Stimulated activated CD4-positive, alpha-beta T cell treated with anti-CD3 and anti-CD28 coated beads, Interleukin-12 subunit alpha, Interleukin-12 subunit beta, amount 100 ng/mL, for 4 hours (primary cell): Measurements from ENCODE around the gene CD151.

Experiments used
- DNase-seq: peaks from one replicate; pipeline ENCODE4 v3.0.0-alpha.2; 2020

Gene CD151

DNA sequence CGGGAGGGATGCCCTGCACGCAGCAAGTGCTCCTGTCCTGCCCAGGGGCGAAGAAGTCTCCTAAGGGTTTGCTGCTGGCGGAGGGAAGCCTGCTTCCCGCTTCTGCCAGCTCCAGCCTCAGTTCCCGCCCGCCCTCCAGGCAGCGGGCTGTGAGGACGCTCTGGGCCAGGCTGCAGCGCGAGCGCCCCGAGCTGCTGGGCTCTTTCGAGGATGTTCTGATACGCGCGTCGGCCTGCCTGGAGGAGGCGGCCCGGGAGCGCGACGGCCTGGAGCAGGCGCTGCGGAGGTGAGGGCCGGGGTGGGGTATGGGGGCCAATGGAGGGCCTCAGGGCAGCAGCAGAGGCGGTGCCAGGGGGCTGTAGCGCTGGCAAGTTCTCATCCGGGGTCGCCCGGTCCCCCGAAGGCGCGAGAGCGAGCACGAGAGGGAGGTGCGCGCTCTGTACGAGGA lies 2.9 kb upstream of the CD151 start:
- DNase-seq, result no peak

- DNase-seq, result peak; percentile 52
Observed at GRCh38 chr11:830295-831117, 2.2 kb upstream of the CD151 start.

DNA sequence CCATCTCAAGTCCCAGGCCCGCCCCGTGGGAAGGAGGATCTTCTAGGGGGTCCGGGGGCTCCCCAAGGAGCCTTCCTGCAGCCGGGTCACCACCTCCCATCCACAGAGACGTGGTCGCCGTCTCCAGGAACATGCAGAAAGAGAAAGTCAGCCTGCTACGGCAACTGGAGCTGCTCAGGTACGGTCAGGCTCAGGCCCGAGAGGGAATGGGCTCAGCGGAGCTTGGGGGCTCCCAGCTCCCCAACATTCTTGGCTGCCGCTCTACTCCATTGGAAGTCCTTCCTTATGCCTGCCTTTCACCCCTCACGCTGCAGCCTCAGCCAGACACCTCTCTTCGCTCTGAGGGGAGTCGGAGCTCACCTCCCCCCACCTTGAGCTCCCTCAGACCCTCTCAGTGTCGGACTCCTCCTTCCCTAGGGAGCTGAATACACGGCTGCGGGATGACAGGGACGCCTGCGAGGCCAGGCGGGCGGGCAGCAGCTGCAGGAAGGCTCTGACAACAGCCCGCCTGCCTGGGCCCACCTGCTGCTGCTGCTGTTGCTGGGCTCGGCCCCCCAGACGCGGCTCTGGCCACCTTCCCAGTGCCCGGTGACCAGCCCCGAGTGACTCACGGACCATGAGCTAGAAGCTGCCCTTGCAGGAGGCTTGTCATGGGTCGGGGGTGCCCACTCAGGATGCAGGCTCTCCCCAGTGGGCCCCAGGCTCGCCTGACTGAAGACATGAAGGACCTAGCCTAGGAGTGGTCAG lies 1.5 kb upstream of the CD151 start:
- no peak for DNase-seq

DNA sequence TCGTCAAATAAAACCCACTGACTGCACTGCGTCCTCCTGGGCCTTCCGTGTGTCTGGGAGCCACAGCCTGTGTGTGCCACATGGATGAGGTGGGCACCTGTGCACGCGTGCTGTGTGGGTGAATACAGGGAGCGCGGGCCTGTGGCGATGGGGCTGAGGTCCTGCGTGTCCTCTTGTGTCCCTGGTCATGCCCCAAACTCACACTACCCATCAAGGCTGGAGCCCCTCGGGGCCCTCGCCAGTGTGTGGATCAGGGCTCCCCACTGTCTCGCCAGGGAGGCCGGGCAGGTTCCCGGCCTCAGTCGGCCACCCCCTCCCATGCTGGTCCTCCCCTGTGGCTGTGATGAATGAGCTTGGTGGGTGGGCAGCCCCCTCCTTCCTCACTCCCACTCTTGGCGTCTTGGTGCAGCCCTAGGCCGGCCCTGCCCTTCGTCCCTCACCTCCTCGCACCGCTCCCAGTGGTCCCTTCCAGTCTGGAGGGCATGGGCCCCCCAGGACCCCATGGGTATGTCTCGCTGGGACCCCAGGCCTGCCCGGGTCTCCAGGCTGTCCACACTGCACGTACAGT lies 707 bp upstream of the CD151 start:
- no peak for DNase-seq

DNA sequence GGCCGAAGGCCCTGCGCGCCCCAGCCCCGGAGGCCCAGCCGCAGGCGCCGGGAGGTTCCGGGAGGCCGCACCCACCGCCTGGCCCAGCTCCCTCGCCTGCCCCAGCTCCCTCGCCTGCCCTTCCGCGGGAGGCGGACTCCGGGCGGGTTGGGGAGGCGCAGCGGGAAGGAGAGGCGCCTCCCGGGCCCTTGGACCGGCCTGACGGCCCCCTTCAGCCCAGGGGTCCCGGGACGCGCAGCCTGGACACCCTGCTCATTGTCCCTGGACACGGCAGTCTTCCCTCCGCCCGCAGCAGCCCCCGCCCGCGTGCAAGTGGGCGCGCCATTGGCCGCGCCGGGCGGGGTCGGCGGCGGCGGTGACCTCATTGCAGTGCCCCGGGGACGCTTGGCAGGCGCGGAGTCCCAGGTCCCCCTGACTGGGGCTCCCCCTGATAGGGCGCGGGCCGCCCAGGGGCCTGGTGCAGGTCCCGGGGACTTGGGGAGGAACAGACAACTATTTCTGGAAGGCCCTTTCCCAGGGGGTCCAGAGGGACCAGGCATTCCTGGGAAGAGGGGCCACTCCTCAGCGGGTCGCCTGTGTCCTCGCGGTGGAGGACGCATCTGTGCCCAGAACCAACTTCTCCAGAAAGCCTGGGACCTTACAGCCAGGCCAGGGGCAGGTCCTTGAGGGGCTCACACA lies 501 bp downstream of the CD151 start:
- no peak for DNase-seq

DNA sequence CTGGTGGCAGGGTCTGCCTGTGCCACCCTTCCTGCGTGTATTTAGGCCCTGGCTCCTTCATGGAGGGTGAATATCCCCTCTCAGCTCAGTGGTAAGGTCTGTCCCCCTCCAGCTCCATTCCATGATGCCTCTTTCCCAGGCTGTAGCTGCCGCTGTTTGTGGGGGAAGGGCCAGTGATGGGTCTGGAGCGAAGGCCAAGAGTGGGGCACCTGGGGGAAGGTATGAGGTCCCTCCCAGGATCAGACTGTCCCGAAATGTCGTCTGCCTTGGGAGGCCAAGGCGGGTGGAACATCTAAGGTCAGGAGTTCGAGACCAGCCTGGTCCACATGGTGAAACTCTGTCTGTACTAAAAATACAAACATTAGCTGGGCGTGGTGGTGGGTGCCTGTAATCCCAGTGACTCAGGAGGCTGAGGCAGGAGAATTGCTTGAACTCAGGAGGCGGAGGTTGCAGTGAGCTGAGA lies 1.1 kb downstream of the CD151 start:
- DNase-seq, result no peak

DNA sequence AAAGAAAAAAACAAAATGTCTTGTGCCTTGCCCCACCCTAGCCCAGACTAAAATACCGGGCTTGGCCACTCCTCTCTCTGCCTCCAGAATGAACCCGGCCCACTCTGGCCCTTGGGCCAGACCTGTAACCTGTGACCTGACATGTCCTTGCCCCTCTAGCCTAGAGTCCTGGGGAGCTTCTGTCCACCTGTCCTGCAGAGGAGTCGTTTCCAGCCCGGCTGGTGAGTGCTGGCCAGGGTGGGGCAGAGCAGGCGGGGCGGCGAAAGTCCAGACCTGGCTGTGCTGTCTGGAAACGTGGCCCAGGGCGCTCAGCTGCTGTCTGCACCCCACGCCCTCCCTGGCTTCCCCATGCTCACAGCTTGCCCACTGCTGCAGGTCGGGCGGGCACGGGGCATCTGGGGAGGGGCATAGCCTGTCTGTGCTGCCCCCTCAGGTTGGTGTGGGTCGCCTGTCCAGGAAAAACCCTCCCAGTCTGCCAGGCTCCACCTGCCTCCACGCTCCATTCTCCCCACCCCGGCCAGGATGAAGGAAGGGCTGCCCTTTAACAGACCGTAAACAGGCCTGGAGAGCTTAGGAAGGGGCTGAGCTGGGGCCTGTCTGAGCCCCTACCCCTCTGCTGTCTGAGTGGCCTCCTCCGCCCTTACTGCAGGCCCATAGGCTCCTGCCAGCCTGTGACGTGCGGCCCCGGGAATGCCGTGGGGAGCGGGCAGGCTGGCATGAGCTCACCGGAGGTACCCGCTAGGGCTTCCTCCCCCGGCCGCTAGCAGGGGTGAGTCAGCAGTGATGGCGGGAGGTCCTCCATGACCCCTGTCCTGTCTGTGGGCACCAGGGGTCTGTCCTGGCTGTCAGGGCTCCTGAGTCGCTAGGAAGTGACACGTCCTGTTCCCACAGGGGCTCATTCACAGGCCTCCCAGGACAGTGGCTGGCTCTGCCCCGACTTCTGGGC lies 1.9 kb downstream of the CD151 start:
- DNase-seq, result no peak

DNA sequence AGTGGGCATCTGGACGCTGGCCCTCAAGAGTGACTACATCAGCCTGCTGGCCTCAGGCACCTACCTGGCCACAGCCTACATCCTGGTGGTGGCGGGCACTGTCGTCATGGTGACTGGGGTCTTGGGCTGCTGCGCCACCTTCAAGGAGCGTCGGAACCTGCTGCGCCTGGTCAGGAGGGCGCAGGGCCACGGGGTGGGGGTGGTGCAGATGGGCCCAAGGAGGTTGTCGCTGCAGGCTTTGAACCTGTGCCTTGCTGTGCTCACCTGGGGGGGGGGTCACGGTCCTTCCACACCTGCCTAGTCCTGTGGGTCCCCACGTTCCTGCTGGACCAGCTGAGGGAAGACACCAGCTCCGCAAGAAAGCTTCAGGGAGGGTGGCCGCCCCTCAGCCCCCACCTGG lies 3.5 kb downstream of the CD151 start:
- DNase-seq, result no peak

- no peak for DNase-seq
Observed at GRCh38 chr11:836700-837099, 3.9 kb downstream of the CD151 start.

DNA sequence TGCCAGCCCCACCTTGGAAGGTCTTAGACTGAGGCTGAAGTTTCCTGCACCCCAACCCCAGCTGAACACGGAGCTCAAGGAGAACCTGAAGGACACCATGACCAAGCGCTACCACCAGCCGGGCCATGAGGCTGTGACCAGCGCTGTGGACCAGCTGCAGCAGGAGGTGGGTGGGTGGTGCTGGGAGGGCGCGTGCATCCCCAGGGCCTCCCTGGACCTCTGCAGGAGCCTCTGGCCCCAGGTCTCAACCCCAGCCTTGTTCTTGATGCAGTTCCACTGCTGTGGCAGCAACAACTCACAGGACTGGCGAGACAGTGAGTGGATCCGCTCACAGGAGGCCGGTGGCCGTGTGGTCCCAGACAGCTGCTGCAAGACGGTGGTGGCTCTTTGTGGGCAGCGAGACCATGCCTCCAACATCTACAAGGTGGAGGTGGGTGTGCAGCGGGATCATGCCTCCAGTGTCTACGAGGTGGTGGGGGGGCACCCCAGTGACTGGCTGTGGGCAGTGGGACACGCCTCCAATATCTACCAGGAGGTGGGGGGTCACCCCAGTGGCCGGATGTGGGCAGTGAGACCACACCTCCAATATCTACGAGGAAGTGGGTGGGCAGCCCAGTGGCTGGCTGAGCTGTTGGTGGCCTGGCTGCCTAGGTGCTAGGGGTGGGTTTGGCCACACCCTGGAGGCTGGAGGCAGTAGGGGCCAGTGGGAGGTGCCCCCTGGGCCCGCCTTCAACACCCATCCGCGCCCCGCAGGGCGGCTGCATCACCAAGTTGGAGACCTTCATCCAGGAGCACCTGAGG lies 4.6 kb downstream of the CD151 start:
- DNase-seq, result no peak

DNA sequence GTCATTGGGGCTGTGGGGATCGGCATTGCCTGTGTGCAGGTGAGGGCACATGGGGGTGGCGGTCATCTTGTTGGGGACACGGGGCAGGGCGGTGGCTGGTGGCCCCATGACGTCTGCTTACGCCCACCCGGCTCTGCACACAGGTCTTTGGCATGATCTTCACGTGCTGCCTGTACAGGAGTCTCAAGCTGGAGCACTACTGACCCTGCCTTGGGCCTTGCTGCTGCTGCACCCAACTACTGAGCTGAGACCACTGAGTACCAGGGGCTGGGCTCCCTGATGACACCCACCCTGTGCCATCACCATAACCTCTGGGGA lies 5.2 kb downstream of the CD151 start:
- no peak for DNase-seq

DNA sequence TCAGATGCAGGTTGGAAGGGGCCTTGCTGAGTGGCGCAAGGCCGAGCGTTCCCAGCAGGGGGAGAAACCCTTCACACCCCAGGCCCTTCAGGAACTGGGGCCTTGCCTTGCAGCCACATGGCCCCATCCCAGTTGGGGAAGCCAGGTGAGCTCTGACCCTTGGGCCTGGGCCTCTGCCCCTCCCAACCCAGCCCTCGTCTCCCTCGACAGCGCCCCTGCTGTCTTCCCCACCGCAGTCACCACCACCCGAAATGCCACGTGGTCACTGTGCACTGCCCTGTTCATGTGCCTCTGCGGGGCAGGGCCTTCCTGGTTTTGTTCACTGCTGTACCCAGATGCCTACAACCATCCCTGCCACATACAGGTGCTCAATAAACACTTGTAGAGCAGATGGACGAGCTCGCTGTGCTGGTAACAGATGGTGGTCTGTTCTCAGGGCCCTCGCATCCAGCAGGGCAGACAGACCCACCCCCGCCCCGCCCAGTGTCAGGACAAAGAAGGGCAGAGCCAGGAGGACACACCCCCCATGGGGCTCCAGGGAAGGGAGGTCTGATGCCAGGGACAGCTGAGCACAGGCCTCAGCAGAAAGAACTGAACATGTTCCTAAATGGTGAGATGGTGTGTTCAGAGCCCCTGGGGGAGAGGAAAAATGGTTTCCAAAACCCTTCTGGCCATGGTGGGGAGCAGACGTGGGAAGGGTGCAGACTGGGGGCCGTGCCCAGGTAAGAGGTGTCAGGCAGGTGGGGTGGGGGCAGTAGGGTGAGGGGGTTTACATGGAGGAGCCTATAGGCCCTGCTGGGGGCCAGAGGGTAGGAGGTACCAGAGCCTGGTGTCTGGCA lies 5.9 kb downstream of the CD151 start:
- DNase-seq, result no peak

- no peak for DNase-seq
Observed at GRCh38 chr11:839280-839623, 6.5 kb downstream of the CD151 start.

DNA sequence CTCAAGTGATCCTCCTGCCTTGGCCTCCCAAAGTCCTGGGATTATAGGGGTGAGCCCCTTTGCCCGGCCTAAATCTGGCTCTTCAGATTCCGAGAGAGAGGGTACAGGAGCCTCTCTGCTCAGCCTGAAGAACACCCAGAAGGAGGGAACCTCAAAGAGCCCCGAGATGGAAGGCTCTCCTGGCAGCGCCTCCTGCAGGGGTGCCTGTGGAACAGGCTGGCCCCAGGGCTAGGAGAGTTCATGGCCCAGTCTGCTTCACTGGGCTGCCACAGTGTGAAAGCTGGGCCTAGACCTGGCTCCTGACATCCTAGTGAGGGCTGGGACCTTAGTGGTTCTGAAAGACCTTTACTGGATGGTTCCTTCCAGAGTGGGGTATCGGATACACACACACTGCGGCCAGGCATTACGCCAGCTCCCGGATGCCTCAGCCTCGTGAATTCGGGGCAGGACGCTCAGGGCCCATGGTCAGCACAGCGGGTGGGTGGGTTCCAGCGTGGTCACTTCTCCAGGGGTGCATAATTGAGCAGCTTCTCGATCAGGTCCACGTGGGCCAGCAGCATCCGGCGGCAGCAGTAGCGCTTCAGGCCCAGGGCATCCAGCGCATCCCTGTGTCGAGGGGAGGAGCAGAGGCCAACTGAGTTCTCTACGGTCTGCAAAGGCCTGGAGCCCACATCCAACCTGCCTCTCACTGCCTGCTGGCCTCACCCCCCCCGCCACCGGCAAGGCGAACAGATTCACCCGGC lies 7.3 kb downstream of the CD151 start:
- DNase-seq, result no peak

GRCh38 chr11:841981-842369 lies 9.2 kb downstream of the CD151 start:
- no peak for DNase-seq

- DNase-seq, result peak; percentile 89
Observed at GRCh38 chr11:842370-843002, 9.7 kb downstream of the CD151 start, which contains the start of the genes POLR2L and TSPAN4. POLR2L (minus strand) TSS chr11:842529; CDS start chr11:842508, 21 bp downstream. TSPAN4 (plus strand) TSS chr11:842852; CDS start chr11:850305, 7,453 bp downstream.

DNA sequence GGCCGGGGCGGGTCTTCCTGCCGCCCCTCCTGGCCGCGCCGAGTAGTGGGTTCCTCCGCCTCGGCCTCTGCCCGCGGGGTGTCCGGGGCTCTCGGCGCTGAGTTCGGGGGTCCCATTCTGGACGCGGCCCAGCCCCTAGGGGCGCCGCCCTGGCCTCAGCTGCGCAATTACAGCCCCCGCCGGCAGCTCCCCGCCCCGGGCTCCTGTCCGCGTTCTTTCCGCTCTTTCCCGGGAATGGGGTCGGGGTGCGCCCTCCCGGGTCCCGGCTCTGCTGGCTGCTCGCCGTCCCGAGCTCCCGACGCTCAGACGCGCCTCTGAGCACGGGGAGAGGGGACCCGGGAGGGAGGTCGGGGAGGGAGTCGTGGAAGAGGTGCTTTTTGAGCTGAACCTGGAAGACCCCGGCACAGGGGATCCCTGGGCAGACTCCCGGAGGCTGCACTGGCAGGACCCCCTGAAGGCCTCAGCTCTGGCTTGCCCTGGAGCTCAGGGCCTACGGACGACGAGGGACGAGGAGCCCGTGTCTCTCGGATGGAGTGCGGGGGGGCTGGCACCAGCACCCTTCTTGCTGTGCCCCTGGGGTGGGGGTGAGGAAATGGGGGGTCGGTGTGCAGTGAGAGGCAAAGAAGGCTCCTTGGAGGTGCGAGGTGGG lies 10.5 kb downstream of the CD151 start:
- DNase-seq, result no peak
